22Rv1 (cell line): ENCODE measurements around the gene AHSP.
"Not testable (repeated sequence)": the region's sequence is repeated elsewhere in the genome, so short reads cannot be mapped to it uniquely, and the experiment has no call there.

ENCODE experiments used
- H3K27ac ChIP-seq: fragments of 450-650 bp; 2 replicates; pipeline ENCODE4 v1.5.1; 2017
- ZFX ChIP-seq: fragments of 450-650 bp; IDR thresholded peaks from 2 replicates; pipeline ENCODE4 v1.6.1; 2017; ENCODE audit warnings: antibody characterized with exemption, borderline replicate concordance
- TF ChIP-seq, protein P1 (sequence below): fragments of 450-650 bp; IDR thresholded peaks from 2 replicates; pipeline ENCODE4 v1.5.1; 2017; ENCODE audit warnings: mild to moderate bottlenecking

AHSP gene

DNA sequence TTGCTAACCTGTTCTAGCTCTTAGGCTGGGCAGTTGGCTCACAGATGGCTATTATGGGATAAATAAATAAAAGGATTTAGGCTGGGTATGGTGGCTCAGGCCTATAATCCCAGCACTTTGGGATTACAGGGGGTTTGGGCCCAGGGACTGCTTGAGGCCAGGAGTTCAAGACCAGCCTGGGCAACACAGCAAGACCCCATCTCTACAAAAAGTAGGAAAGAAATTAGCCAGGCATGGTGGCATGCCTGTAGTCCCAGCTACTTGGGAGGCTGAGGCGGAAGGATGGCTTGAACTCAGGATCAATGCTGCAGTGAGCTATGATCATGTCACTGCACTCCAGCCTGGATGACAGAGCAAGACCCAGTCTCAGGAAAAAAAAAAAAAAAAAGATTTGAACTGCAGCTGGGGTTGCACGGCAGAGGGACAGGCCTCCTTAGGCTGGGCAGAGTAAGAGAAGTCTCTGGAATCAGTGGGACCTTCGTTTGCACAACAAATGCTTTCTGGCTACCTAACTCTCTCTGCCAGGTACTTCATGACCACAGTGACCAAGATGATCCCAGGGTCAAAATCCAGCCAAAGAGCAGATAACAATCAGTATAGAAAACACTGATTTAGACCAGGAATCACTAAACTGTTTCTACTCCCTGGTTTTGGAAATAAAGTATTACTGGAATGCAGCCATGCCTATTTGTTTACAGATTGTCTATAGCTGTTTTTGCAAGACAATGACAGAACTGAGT, 26.3 kb upstream of the AHSP start:
- H3K27ac ChIP-seq = no peak overlapping the region
- TF ChIP-seq ZFX = no peak
- TF ChIP-seq, protein P1, sequence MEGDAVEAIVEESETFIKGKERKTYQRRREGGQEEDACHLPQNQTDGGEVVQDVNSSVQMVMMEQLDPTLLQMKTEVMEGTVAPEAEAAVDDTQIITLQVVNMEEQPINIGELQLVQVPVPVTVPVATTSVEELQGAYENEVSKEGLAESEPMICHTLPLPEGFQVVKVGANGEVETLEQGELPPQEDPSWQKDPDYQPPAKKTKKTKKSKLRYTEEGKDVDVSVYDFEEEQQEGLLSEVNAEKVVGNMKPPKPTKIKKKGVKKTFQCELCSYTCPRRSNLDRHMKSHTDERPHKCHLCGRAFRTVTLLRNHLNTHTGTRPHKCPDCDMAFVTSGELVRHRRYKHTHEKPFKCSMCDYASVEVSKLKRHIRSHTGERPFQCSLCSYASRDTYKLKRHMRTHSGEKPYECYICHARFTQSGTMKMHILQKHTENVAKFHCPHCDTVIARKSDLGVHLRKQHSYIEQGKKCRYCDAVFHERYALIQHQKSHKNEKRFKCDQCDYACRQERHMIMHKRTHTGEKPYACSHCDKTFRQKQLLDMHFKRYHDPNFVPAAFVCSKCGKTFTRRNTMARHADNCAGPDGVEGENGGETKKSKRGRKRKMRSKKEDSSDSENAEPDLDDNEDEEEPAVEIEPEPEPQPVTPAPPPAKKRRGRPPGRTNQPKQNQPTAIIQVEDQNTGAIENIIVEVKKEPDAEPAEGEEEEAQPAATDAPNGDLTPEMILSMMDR = no peak

DNA sequence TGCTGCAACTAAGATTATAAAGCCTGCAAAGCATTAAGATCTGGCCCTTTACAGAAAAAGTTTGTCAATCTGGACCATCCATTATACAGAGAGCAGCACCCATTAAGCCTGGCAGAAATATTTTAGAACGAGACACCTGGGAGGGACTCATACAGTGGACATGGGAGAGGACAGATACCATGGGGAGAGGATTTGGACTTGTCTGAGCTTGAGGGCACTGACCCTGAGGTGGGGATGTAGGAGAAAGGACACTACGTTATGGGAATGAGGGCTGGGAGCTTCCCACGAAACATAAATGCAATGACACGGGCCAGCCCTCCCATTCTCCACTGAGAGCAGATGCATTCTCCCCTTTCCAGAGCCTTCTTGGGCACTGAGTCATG, 25.7 kb upstream of the AHSP start:
- TF ChIP-seq, protein P1 = no peak
- H3K27ac ChIP-seq = no peak overlapping the region

DNA sequence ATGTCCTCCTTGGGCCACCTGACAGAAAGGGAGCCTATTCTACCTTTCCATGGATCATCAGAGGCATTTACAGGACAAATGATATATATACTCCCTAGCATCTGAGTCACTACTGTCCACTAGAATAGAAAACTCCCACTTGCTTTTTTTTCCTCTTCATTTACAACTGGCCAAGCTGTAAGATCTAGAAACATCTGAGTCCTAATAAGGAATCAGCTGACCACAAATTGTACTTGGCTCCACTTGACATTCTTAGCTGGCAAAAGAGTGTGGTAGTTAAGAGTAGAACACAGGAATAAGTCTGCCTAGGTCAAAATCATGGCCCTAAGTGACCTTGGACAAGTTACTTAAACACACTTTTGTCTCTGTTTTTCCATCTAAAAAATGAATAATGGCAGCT, 24.7 kb upstream of the AHSP start:
- TF ChIP-seq ZFX = no peak
- TF ChIP-seq, protein P1 = no peak
- H3K27ac ChIP-seq = no peak overlapping the region

DNA sequence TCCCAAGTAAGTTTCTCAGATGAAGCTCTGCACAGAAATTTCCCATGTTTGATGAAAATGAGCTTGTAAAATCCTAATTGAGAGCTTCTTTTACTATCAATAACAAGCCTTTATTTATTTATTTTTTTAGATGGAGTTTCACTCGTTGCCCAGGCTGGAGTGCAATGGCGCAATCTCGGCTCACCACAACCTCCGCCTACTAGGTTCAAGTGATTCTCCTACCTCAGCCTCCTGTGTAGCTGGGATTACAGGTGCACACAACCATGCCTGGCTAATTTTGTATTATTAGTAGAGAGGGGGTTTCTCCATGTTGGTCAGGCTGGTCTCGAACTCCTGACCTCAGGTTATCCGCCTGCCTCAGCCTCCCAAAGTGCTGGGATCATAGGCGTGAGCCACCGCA, 24.1 kb upstream of the AHSP start:
- not testable (repeated sequence) for H3K27ac ChIP-seq

DNA sequence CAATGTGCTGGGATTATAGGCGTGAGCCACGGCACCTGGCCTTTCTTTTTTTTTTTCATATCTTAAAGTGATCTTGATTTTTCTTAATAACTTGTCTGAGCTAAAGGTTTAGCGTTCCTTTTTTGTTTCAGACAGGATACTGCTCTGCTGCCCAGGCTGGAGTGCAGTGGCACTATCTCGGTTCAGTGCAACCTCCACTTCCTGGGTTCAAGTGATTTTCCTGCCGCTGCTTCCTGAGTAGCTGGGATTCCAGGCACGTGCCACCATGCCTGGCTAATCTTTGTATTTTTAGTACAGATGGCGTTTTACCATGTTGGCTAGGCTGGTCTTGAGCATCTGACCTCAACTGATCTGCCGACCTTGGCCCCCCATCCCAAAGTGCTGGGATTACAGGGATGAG, 23.5 kb upstream of the AHSP start:
- TF ChIP-seq, protein P1 = no peak
- TF ChIP-seq ZFX = no peak
- H3K27ac ChIP-seq = no peak overlapping the region

DNA sequence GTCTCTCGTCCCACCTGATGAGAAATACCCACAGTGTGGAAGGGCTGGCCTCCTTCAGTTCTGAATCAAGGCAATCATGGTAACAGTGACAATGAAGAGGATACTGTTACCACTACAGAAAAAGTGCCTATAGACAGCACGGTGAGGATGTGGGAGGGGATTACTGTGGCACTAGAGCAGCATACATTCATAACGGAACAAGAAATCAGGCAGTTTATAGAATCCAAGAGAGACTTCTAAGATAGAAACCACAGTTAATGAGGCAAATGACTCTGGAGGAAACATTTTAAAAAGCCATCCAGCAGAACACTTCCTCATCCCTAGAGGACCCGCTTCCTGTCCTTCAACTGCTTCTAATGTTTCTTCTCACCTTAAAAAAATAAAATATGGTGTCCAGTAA, 22.2 kb upstream of the AHSP start:
- H3K27ac ChIP-seq = no peak overlapping the region

DNA sequence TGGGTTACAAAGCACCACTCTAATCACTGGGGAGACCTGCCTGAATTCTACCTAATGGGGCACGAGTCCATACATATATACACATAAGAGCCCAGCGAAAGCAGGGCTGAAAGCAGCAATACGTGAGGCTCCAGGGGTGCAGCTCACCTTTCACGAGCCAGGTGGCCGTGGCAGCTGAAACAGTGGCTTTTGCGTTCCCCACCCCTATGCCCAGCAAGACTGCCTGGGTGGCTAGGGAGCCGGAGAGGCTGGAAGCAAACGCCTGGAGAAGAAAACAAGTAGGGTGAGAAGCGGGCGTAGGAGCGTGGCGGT, 20.1 kb upstream of the AHSP start:
- TF ChIP-seq, protein P1 = no peak
- peak overlapping the region; percentile 66 for H3K27ac ChIP-seq

More for the DNA sequence above, 22.2 kb upstream of the AHSP start:
- TF ChIP-seq, protein P1 = no peak
- TF ChIP-seq ZFX = no peak

DNA sequence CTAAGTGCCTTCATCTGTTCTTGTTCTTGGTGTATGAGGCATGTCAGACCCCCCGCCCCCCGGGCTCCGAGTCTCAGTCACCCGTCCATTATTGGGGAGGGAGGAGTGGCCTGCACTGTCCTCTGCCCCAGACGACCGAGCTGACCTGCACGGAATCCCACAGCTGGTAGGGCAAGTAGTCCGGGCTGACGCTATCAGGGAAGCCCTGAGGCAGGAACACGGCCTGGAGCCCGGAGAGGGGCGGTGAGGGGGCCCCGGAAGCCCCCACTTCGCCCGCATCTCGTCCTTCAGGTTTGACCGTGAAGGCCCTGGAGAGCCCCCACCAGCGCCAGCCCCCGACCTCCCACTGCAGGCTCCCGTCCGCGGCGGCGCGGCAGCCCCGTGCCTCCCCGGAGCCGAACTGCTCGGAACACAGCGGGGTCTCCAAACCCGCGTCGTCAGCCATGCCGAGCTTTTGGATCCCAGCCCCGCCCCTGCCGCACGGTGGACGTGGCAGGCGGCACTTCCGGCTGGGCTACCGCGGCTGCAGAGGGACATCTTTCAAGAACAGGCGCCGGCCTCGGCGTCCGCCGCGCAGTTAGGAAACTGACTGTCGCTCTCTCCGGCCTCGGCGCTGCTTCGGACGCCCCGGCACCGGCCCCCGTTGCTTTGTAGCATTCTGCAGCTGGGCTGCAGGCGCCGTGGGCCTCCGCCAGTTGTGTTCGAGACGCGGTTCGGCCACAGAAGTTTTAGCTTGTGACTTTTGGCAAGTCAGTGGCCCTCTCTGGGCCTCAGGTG, 19.6 kb upstream of the AHSP start, which contains the start of gene RUSF1:
Gene RUSF1, minus strand, starts transcription at position 463 of the 777 bp plus-strand sequence. Its CDS starts 18 bp downstream, at position 445.
- H3K27ac ChIP-seq = peak within 1 kb of the TSS; percentile 66
- TF ChIP-seq ZFX = 0 out of 2 replicates have a peak, but pooled peaks have one; percentile 34
- TF ChIP-seq, protein P1 = no peak
